ENCODE data around the gene AHR. TPM values are rescaled to one million over a fixed set of nuclear protein-coding genes. Genes with fewer than 3 reads are reported as not detected.
A peak's percentile ranks its signal among the peaks of the same experiment; 100 is the strongest.

Gene AHR
- total RNA-seq, 1 experiment from 2014 or later = 13.5 TPM

- DNase-seq (ENCODE audit: low spot score) = no peak
- intact Hi-C loops (cut with micrococcal nuclease; ENCODE audit: unreplicated experiment) = no loop called here
- Histone ChIP-seq H3K36me3 (ENCODE audit: insufficient read depth, low read length, poor library complexity, severe bottlenecking) (no peaks in the 10 kb centered on the region), H3K27ac (ENCODE audit: low read depth, low read length, poor library complexity, severe bottlenecking) (no peak overlapping the region), H3K9me3 (ENCODE audit: low read depth, low read length, poor library complexity, severe bottlenecking) (no peaks in the 10 kb centered on the region), H3K4me1 (ENCODE audit: insufficient read depth, low read length, poor library complexity, severe bottlenecking) (peaks cover 7% of the 10 kb centered on the region), H3K27me3 (replicated peaks; ENCODE audit: insufficient read depth, low read depth, low read length, poor library complexity) (no peaks in the 10 kb centered on the region), H3K4me3 (ENCODE audit: low read depth, low read length, poor library complexity, severe bottlenecking) (no peak overlapping the region)
- TF ChIP-seq CTCF (conservative IDR thresholded peaks at IDR 0.05; ENCODE audit: low read depth, low read length) = no peak
- no peak for TF ChIP-seq EZH2 (IDR thresholded peaks at IDR 0.05; ENCODE audit: borderline replicate concordance, low read depth, low read length, poor library complexity, severe bottlenecking)
- POLR2A ChIA-PET (ENCODE audit: low non-redundant PET) = no interaction called here
- no TSS peak for BruUV-seq (replicated peaks)
- CTCF ChIA-PET = no interaction called here
These were observed 61.2 kb downstream of the AHR start for GRCh38 chr7:17359610-17360009.

- CTCF ChIA-PET = interaction anchor here (0.6 kb wide), 1 partner anchor 203 kb away, joined by 3 read pairs; no protein-coding TSS in a partner anchor
- no peak overlapping the region for H3K27ac ChIP-seq (ENCODE audit: low read depth, low read length, poor library complexity, severe bottlenecking)
- no TSS peak for BruUV-seq (replicated peaks)
- H3K4me1 ChIP-seq (ENCODE audit: insufficient read depth, low read length, poor library complexity, severe bottlenecking) = peaks cover 7% of the 10 kb centered on the region
- H3K9me3 ChIP-seq (ENCODE audit: low read depth, low read length, poor library complexity, severe bottlenecking) = no peaks in the 10 kb centered on the region
- no peaks in the 10 kb centered on the region for H3K36me3 ChIP-seq (ENCODE audit: insufficient read depth, low read length, poor library complexity, severe bottlenecking)
- POLR2A ChIA-PET (ENCODE audit: low non-redundant PET) = no interaction called here
- DNase-seq (ENCODE audit: low spot score) = peak; percentile 55
- H3K4me3 ChIP-seq (ENCODE audit: low read depth, low read length, poor library complexity, severe bottlenecking) = no peak overlapping the region
- intact Hi-C loops (cut with micrococcal nuclease; ENCODE audit: unreplicated experiment) = no loop called here
- H3K27me3 ChIP-seq (replicated peaks; ENCODE audit: insufficient read depth, low read depth, low read length, poor library complexity) = no peaks in the 10 kb centered on the region
- TF ChIP-seq EZH2 (IDR thresholded peaks at IDR 0.05; ENCODE audit: borderline replicate concordance, low read depth, low read length, poor library complexity, severe bottlenecking) (no peak), CTCF (conservative IDR thresholded peaks at IDR 0.05; ENCODE audit: low read depth, low read length) (no peak)
These were observed 64.1 kb downstream of the AHR start for GRCh38 chr7:17362439-17363105.

GRCh38 chr7:17364671-17365070 lies 66.2 kb downstream of the AHR start:
- no peaks in the 10 kb centered on the region for H3K9me3 ChIP-seq (ENCODE audit: low read depth, low read length, poor library complexity, severe bottlenecking)
- CTCF ChIA-PET = no interaction called here
- no peak overlapping the region for H3K4me3 ChIP-seq (ENCODE audit: low read depth, low read length, poor library complexity, severe bottlenecking)
- TF ChIP-seq CTCF (conservative IDR thresholded peaks at IDR 0.05; ENCODE audit: low read depth, low read length) (no peak), EZH2 (IDR thresholded peaks at IDR 0.05; ENCODE audit: borderline replicate concordance, low read depth, low read length, poor library complexity, severe bottlenecking) (no peak)
- POLR2A ChIA-PET (ENCODE audit: low non-redundant PET) = no interaction called here
- intact Hi-C loops (cut with micrococcal nuclease; ENCODE audit: unreplicated experiment) = no loop called here
- peaks cover 10% of the 10 kb centered on the region for H3K4me1 ChIP-seq (ENCODE audit: insufficient read depth, low read length, poor library complexity, severe bottlenecking)
- BruUV-seq (replicated peaks) = no TSS peak
- DNase-seq (ENCODE audit: low spot score) = no peak
- H3K27me3 ChIP-seq (replicated peaks; ENCODE audit: insufficient read depth, low read depth, low read length, poor library complexity) = no peaks in the 10 kb centered on the region
- H3K27ac ChIP-seq (ENCODE audit: low read depth, low read length, poor library complexity, severe bottlenecking) = no peak overlapping the region
- no peaks in the 10 kb centered on the region for H3K36me3 ChIP-seq (ENCODE audit: insufficient read depth, low read length, poor library complexity, severe bottlenecking)
